Stimulated activated naive B cell treated with anti-CD40 and anti-IgM and Interleukin-4, amounts not matched to agents 10 μg/mL and 1 μg/mL and 100 μg/mL, for 72 hours (primary cell): Measurements from ENCODE around the gene GUCY1A1.

Experiments used
- ATAC-seq, 2 donors: fragments of 150-1000 bp; cut with Tn5 transposase; replicated peaks; 2 replicates each; pipeline ENCODE4 v1.10.0; 2021; ENCODE audit warnings: moderate library complexity in 1 of 2
- DNase-seq: peaks from one replicate; pipeline ENCODE4 v3.0.0; 2021
- H3K27ac Mint-ChIP-seq: one replicate; pipeline ENCODE4 v1.8.0; 2022; ENCODE audit warnings: mild to moderate bottlenecking, mixed read lengths
- H3K27me3 Mint-ChIP-seq, 2 donors: one replicate each; pipeline ENCODE4 v1.8.0; 2022; ENCODE audit warnings: mixed read lengths in 2 of 2
- H3K36me3 Mint-ChIP-seq, 2 donors: one replicate each; pipeline ENCODE4 v1.8.0; 2022; ENCODE audit warnings: mixed read lengths in 2 of 2, mild to moderate bottlenecking in 1 of 2
- H3K4me1 Mint-ChIP-seq, 2 donors: one replicate each; pipeline ENCODE4 v1.8.0; 2022; ENCODE audit warnings: mixed read lengths in 2 of 2, mild to moderate bottlenecking in 1 of 2
- H3K4me3 Mint-ChIP-seq, 2 donors: one replicate each; pipeline ENCODE4 v1.8.0; 2022; ENCODE audit warnings: mild to moderate bottlenecking in 2 of 2, mixed read lengths in 2 of 2, moderate library complexity in 1 of 2
- H3K9me3 Mint-ChIP-seq, 2 donors: one replicate each; pipeline ENCODE4 v1.8.0; 2022; ENCODE audit warnings: mixed read lengths in 2 of 2, mild to moderate bottlenecking in 1 of 2

Gene GUCY1A1, protein sequence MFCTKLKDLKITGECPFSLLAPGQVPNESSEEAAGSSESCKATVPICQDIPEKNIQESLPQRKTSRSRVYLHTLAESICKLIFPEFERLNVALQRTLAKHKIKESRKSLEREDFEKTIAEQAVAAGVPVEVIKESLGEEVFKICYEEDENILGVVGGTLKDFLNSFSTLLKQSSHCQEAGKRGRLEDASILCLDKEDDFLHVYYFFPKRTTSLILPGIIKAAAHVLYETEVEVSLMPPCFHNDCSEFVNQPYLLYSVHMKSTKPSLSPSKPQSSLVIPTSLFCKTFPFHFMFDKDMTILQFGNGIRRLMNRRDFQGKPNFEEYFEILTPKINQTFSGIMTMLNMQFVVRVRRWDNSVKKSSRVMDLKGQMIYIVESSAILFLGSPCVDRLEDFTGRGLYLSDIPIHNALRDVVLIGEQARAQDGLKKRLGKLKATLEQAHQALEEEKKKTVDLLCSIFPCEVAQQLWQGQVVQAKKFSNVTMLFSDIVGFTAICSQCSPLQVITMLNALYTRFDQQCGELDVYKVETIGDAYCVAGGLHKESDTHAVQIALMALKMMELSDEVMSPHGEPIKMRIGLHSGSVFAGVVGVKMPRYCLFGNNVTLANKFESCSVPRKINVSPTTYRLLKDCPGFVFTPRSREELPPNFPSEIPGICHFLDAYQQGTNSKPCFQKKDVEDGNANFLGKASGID

DNA sequence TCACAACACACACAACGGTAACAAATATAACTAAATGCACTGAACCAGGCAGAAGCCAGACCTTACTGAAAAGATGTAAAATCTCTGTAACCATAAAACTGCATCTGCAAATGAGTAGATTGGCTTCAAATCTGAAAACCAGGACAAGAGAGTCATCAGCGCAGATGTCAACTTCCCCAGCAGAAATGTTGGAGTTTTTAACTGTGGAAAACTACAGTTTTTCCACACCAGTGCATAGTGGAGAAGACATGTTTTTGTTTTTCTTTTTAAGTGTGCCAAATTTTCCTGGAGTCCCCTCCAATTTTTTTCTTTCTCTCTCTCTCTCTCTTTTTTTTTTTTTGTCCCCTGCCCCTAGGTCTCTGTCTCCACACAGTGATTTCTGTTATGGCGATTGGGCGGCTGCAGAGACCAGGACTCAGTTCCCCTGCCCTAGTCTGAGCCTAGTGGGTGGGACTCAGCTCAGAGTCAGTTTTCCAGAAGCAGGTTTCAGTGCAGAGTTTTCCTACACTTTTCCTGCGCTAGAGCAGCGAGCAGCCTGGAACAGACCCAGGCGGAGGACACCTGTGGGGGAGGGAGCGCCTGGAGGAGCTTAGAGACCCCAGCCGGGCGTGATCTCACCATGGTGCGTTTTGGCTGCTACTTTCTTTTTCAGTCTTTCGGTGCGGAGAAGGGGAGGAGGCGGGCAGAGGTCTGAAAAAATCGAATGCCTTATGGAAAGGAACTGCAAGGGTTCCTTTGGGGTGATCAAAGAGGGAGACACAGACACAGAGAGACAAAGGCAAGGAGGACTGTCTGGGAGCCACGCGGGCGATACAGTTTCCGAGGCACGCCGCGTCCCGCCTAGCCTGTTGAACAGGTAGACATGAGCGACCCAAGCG is at the start of gene GUCY1A1:
GUCY1A1 (plus strand) TSS at position 505 of the 878 bp plus-strand sequence. CDS start 30,020 bp downstream, outside the sequence.
- Mint-ChIP-seq H3K27ac (peak within 1 kb of the TSS; percentile 82), H3K4me1 (peaks cover 9 to 26% of the 10 kb centered on the region in 2 donors), H3K36me3 (no peaks in the 10 kb centered on the region), H3K9me3 (peaks cover 0 to 2% of the 10 kb centered on the region in 2 donors), H3K4me3 (peak within 1 kb of the TSS; percentile 84 to 93), H3K27me3 (peaks cover 38 to 39% of the 10 kb centered on the region in 2 donors)
- ATAC-seq, result peak; percentile 6 to 20
- DNase-seq, result no peak

DNA sequence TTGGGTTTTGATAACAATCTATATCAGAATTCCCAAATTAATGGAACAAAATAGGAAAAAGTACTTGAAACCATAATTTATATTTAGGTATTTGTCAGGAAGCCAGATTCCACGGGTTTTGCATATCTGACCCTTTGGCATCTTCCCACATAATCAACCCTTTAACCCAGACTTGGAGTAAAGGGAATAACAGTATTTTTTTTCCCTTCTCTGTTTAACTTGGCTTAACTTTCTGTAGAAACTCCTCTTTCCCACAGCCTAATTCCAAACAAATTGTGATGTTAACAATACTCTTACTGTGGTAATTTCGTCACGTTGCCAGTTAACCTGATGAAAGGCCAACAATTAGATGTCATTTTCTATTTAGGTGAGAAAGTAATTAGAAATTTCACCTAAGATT is 49.4 kb upstream of the GUCY1A1 start:
- Mint-ChIP-seq H3K27ac (no peak overlapping the region), H3K36me3 (no peaks in the 10 kb centered on the region), H3K4me3 (no peak overlapping the region), H3K27me3 (no peaks in the 10 kb centered on the region), H3K4me1 (peaks cover 0 to 11% of the 10 kb centered on the region in 2 donors), H3K9me3 (no peaks in the 10 kb centered on the region)
- no peak for DNase-seq
- ATAC-seq, result no peak

DNA sequence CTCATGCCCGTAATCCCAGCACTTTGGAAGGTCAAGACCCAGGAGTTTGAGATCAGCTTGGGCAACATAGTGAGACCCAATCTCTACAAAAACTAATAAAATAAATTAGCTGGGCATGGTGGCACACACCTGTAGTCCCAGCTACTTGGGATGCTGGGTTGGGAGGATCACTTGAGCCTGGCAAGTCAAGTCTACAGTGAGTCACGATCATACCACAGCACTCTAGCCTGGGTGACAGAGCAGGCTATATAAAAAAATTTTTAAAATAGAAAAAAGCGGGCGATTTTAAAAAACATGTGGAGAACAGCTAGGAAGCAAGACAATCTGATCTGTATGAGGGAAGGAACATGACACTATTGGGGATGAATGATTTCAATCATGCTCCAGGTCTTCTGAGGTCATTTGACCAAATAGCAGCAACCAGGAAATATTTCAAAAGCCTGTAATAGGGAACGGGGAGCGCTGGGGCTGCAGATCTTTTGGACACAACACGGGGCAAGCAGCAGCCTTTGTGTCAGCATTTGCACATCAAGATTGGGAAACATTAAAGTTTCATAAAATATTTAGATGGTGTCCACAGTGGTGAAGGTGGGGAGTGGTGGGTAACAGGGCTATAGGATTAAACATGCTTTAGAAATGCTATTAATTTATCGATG is 48.3 kb upstream of the GUCY1A1 start:
- Mint-ChIP-seq H3K36me3 (no peaks in the 10 kb centered on the region), H3K27ac (no peak overlapping the region), H3K27me3 (no peaks in the 10 kb centered on the region), H3K4me1 (peaks cover 0 to 11% of the 10 kb centered on the region in 2 donors), H3K4me3 (no peak overlapping the region), H3K9me3 (no peaks in the 10 kb centered on the region)
- no peak for DNase-seq
- ATAC-seq, result no peak

DNA sequence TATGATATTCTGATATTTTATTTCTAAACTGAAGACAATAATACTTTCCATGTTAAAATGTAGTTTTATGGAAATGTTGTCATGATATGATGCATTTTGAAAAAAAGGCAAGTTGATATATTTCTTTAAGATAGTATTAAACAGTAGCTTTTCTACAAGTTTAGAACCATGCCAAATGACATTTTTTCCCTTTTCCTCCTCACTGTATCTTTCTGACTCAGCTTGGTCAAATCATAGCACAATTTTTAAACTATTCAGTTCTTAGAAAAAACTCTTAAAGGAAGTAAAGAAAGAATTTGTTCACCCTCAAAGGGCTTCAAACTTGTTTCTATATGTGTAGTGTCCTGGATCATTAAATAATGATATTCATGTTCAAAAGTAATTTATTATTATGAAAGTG is 46.0 kb upstream of the GUCY1A1 start:
- Mint-ChIP-seq H3K4me1 (peaks cover 0 to 5% of the 10 kb centered on the region in 2 donors), H3K27ac (no peak overlapping the region), H3K9me3 (no peaks in the 10 kb centered on the region), H3K4me3 (no peak overlapping the region), H3K36me3 (no peaks in the 10 kb centered on the region), H3K27me3 (no peaks in the 10 kb centered on the region)
- no peak for ATAC-seq
- DNase-seq, result no peak

DNA sequence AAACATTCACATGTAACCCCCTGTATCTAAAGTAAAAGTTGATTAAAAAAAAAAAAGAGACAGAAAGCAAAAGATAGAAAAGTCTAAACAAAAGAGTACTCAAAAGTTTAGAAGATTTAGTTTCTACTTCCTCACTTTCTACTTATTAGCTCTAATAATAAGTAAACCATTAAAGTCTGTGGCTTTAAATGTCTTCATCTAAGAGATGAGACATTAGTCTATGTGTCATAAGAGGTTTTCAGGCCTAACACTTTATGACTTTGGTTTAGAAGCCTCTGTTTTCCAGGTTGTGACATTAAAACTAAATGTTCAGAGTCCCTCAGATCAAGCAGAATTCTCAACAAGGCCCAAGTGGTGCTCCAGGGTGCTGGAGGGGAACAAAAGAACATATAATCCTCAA is 42.2 kb upstream of the GUCY1A1 start:
- Mint-ChIP-seq H3K4me1 (peaks cover 0 to 4% of the 10 kb centered on the region in 2 donors), H3K9me3 (no peaks in the 10 kb centered on the region), H3K4me3 (no peak overlapping the region), H3K36me3 (no peaks in the 10 kb centered on the region), H3K27ac (no peak overlapping the region), H3K27me3 (no peaks in the 10 kb centered on the region)
- DNase-seq, result no peak
- peak; percentile 46 to 55 for ATAC-seq

DNA sequence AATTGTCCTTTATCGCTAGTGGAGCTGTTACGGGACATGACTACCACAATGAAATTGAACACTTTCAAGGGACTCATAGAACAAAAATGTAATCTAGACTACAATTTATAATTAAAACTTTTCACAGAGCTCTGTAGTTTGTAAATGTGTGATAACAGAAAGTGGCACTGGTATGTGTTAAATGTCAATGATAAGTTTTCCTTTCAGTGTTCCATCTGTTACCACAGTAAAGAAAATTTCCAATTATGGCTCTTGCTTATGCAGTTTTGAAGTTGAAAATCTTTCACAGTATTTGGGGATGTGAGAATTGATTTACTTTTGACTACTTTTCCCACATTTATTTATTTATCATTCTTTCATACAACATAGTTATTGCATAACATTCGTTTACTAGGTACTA is 40.1 kb upstream of the GUCY1A1 start:
- Mint-ChIP-seq H3K9me3 (no peaks in the 10 kb centered on the region), H3K27me3 (no peaks in the 10 kb centered on the region), H3K27ac (no peak overlapping the region), H3K36me3 (no peaks in the 10 kb centered on the region), H3K4me3 (no peak overlapping the region), H3K4me1 (peaks cover 0 to 4% of the 10 kb centered on the region in 2 donors)
- no peak for DNase-seq
- no peak for ATAC-seq

DNA sequence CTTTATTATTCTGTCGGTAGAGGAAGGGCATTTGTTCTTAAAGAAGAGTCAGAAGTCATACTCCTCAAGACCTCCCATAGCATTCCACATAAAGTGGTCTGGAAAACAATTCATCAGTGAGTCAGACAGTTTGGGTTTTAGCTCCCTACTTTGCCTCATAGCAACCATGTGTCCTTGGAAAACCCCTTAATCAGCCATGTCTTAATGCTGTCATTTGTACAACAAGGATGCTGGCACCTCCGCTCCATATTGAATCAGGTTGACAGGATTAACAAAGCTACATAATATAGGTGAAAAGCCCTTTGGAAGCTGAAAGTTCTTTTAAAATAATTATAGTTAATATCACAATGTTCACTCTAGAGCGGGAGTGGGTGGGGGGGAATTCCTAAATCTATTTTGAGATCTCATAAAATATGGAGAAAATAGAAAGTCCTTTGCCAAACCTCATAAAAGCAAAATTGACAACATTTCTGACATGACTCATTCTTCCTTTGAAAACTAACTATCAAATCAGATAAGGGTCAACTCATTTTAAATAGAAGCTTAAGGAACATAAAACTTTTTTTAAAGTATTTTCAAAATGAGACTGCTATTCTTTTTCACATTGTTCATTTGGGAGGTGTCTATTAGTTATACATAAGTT is 37.3 kb upstream of the GUCY1A1 start:
- ATAC-seq, result no peak
- H3K27me3 Mint-ChIP-seq, result no peaks in the 10 kb centered on the region
- H3K4me3 Mint-ChIP-seq, result no peak overlapping the region

DNA sequence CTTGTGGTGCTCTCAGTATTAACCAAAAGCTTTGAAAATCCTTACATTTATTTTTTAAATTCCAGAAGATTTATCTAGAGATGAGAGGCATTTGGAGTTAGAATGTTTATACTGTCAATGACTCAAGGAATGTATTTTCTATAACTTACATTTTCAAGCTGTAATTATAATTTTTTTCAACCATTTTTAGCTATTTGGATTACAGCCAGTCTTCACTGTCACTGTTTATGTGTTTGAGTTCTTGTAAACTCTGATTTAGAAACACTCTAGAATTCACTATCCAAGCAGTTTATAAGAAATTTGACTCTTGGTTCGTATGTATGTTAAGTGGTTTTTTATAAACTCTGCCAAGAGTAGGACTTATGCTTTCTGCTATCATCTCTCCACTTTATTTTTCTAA is 36.7 kb upstream of the GUCY1A1 start:
- ATAC-seq (no peak), DNase-seq (no peak)
- no peaks in the 10 kb centered on the region for H3K27me3 Mint-ChIP-seq
- H3K27ac Mint-ChIP-seq, result no peak overlapping the region
- H3K9me3 Mint-ChIP-seq, result no peaks in the 10 kb centered on the region
- no peaks in the 10 kb centered on the region for H3K4me1 Mint-ChIP-seq
- H3K36me3 Mint-ChIP-seq, result no peaks in the 10 kb centered on the region
- H3K4me3 Mint-ChIP-seq, result no peak overlapping the region

More for the DNA sequence above, 37.3 kb upstream of the GUCY1A1 start:
- Mint-ChIP-seq H3K9me3 (no peaks in the 10 kb centered on the region), H3K36me3 (no peaks in the 10 kb centered on the region), H3K4me1 (peaks cover 0 to under 1% of the 10 kb centered on the region in 2 donors), H3K27ac (no peak overlapping the region)
- DNase-seq, result no peak

DNA sequence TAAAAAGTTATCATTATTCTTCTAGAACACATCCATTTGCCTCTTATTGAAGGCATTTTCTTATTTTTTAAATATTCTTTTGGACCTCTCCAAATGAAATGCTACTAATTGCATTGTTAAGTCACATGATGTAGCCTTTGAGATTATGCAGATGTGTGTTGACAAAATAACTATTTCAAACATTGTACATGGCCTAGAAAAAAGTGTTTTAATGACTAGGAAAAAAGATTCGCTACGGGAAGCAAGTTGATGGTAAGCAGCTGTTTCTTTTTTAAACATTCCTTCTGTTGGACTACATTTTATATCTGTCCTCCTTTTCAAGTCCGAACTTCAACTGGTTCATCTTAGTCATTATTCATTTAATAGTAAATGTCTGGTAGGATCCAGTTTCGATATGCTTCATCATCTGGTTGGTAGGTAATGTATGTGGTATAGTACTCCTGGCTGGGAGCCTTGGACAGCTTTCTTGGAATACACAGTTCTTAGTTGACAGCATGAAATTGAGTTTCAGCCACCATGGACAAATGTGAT is 34.3 kb upstream of the GUCY1A1 start:
- no peaks in the 10 kb centered on the region for H3K9me3 Mint-ChIP-seq
- H3K4me3 Mint-ChIP-seq, result no peak overlapping the region
- H3K27me3 Mint-ChIP-seq, result no peaks in the 10 kb centered on the region
- H3K4me1 Mint-ChIP-seq, result no peaks in the 10 kb centered on the region
- no peak overlapping the region for H3K27ac Mint-ChIP-seq
- DNase-seq (no peak), ATAC-seq (no peak)
- H3K36me3 Mint-ChIP-seq, result no peaks in the 10 kb centered on the region

DNA sequence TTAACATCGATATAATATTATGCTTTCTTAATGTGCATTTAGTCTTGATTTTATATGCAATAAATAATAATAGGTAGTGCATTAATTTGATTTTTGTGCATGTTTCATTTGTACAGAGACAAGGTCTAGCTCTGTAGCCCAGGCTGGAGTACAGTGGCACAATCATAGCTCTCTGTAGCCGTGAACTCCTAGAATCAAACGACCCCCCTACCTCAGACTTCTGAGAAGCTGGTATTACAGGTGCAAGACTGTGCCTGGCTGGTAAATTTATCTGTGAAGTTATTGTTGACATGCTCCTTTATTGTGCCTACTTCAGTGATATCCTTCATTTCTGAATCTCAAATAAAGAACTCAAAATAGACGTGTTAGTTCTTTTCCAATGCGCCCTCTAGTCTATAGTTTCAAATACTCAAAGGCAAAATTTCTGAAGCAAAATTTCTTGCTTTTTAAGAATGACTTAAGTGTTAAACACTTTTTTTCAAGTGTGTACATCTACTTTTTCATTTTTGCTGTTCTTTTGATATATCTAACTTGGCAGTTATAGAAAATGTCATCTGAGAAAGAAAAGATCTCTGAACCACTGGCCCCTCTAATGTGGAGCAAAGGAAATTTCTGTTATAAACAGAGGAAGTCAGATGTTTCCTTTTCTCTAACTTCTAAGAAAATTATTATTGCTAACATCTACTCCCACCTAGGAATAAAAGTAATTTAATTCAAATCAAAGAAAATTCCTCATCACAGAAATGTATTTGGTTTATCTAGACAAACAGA is 28.3 kb upstream of the GUCY1A1 start:
- Mint-ChIP-seq H3K4me3 (no peak overlapping the region), H3K36me3 (no peaks in the 10 kb centered on the region), H3K9me3 (no peaks in the 10 kb centered on the region), H3K27ac (no peak overlapping the region), H3K27me3 (no peaks in the 10 kb centered on the region), H3K4me1 (peaks cover 4 to 12% of the 10 kb centered on the region in 2 donors)
- DNase-seq (no peak), ATAC-seq (no peak)

DNA sequence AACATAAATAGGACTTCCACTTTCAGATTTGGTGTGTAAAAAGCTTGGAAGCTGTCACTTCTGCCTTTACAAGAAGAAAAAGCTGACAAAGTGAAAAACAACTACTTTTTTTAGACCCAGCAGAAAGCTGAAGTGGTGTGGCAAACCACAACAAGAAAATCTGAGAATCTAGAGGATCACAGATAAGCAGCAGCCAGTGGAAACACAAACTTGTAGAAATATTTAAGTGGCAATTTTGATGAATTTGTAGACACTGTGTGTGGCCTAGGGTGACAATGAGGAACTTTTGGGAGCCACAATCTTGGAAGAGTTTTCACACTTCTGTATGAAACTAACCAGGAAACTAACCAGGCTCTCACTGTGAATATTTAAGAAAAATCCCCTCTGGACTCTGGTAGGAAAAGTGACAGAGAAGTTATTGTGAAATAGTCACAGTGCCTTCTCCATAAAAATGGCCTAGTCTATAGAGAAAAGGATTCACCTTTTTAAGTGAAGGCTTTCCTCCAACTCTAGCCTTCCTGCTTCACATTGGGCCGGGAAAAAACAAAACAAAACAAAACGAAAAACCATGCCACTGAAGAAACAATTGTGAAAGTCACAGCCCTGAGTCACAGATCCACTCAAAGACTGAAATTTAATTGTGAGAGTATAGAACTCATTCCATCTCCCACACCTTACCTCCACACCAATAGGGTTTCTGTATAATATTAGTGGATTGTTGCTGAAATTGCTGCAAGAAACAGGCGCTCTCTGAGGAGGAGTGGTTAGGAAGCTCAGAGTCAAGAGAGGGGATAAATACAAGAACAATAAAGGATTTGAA is 26.7 kb upstream of the GUCY1A1 start:
- DNase-seq, result no peak
- H3K9me3 Mint-ChIP-seq, result no peaks in the 10 kb centered on the region
- no peaks in the 10 kb centered on the region for H3K27me3 Mint-ChIP-seq
- H3K36me3 Mint-ChIP-seq, result no peaks in the 10 kb centered on the region
- H3K27ac Mint-ChIP-seq, result no peak overlapping the region
- peak in 1 of 2 donors; percentile 44 for ATAC-seq
- peaks cover 4 to 12% of the 10 kb centered on the region in 2 donors for H3K4me1 Mint-ChIP-seq
- H3K4me3 Mint-ChIP-seq, result no peak overlapping the region

DNA sequence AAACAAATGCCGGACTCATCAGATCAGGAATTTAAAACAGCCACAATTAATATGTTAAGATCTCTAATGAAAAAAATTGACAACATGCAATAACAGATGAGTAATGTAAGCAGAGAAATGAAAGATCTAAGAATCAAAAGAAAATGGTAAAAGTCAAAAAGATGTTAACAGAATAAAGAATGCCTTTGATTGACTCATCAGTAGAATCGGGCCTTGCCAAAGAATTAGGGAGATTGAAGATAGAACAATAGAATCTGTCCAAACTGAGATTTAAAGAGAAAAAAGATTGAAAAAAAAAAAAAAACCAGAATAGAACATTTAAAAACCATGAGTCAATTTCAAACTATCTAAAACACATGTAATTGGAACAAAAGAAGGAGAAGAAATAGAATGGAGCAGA is 25.9 kb upstream of the GUCY1A1 start:
- H3K27ac Mint-ChIP-seq, result no peak overlapping the region
- ATAC-seq (no peak), DNase-seq (no peak)
- peaks cover 4 to 12% of the 10 kb centered on the region in 2 donors for H3K4me1 Mint-ChIP-seq
- H3K9me3 Mint-ChIP-seq, result no peaks in the 10 kb centered on the region
- no peaks in the 10 kb centered on the region for H3K27me3 Mint-ChIP-seq
- H3K4me3 Mint-ChIP-seq, result no peak overlapping the region
- H3K36me3 Mint-ChIP-seq, result no peaks in the 10 kb centered on the region
